Mononuclear cell (primary cell): Measurements from ENCODE around the gene FMNL2. TPM values are rescaled to one million over a fixed set of nuclear protein-coding genes. Genes with fewer than 3 reads are reported as not detected.

Experiments
- H3K27me3 ChIP-seq: 2 replicates; pipeline ENCODE4 v1.6.0; 2011; ENCODE audit warnings: low read length, control low read depth; ENCODE audit not compliant: insufficient read depth
- H3K4me1 ChIP-seq: 2 replicates; pipeline ENCODE4 v1.5.1; 2011; ENCODE audit warnings: mild to moderate bottlenecking, low read length, control low read depth; ENCODE audit not compliant: insufficient read depth
- H3K4me3 ChIP-seq: 2 replicates; pipeline ENCODE4 v1.5.1; 2011; ENCODE audit warnings: mild to moderate bottlenecking, low read length, moderate library complexity
- H3K9me3 ChIP-seq: 2 replicates; pipeline ENCODE4 v1.5.1; 2011; ENCODE audit warnings: low read depth, mild to moderate bottlenecking, control low read depth, low read length
- total RNA-seq: library from RNA; depleted of rRNA; stranded (reverse); fragments of >200 nt; gene quantifications from one replicate; pipeline ENCODE4 v1.2.3, GENCODE V29; 2012

Gene FMNL2
- total RNA-seq, 1 donor = 1.2 TPM

- Histone ChIP-seq H3K4me1 (no peaks in the 10 kb centered on the region), H3K9me3 (no peaks in the 10 kb centered on the region), H3K27me3 (no peaks in the 10 kb centered on the region), H3K4me3 (no peak overlapping the region)
Measured at GRCh38 chr2:152648336-152648735, 313.4 kb downstream of the FMNL2 start.

- H3K9me3 ChIP-seq = no peaks in the 10 kb centered on the region
- no peaks in the 10 kb centered on the region for H3K4me1 ChIP-seq
- no peak overlapping the region for H3K4me3 ChIP-seq
- no peaks in the 10 kb centered on the region for H3K27me3 ChIP-seq
Measured at GRCh38 chr2:152649997-152650396, 315.0 kb downstream of the FMNL2 start.

DNA sequence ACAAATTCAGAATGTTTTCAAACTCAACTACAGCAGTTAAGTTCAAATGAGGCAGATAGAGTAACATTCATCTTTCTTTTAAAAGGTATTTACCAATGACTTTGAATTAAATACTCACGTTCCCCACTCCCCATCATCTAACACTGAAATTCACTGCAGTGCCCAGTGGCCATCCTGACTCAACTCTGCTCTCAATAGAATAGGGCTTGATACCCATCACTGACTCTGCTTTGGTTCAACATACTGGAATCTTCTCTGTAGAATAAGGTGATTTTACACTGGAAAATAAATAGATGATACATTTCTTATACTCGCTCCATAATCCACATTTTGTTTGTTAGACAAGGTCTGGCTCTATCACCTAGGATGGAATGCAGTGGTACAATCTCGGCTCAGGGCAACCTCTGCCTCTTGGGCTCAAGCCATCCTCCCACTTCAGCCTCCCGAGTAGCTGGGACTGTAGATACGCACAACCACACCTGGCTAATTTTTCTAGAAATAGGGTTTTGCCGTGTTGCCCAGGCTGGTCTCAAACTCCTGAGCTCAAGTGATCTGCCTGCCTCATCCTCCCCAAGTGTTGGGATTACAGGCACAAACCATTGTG is 315.9 kb downstream of the FMNL2 start:
- no peak overlapping the region for H3K4me3 ChIP-seq
- H3K9me3 ChIP-seq = no peaks in the 10 kb centered on the region
- H3K4me1 ChIP-seq = no peaks in the 10 kb centered on the region
- no peaks in the 10 kb centered on the region for H3K27me3 ChIP-seq

DNA sequence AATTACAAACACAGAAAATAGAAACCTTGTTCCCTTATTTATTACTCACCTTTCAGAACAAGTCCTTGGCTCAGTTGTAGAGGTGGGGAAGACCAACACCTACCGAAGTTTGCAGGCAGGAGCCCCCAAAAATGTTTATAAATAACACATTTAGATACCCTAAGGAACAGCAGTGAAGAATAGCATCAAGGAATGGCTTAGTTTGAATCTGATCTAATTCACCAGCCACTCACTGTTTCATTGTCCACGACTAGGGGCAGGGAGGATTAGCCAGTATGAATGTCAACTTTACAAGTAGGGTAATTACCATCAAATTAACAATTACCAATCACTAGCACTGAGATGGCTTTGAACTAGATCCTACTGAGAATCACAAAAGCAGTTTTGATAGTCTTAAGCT is 316.9 kb downstream of the FMNL2 start:
- Histone ChIP-seq H3K4me3 (no peak overlapping the region), H3K27me3 (no peaks in the 10 kb centered on the region), H3K4me1 (no peaks in the 10 kb centered on the region), H3K9me3 (no peaks in the 10 kb centered on the region)

- H3K27me3 ChIP-seq = no peaks in the 10 kb centered on the region
- H3K9me3 ChIP-seq = no peaks in the 10 kb centered on the region
- H3K4me1 ChIP-seq = no peaks in the 10 kb centered on the region
- H3K4me3 ChIP-seq = no peak overlapping the region
Measured at GRCh38 chr2:152655880-152656279, 320.9 kb downstream of the FMNL2 start.

DNA sequence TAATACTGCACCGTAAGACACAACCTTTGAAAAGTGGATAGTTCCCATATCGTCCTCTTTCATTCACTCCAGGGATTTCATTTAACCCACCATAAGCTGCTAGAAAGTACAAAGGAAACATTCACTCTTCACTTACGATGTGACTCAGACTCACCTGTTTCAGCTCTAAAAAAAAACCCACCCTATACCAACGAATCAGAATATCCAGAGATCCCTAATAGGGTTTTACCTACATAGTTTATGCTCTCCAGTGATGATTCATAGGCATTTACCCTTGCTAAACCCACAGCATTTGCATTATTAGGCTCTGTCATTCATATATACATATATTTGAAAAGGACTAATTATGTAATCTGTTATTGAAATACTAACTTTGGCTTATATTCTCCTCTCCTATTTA is 322.1 kb downstream of the FMNL2 start:
- Histone ChIP-seq H3K4me3 (no peak overlapping the region), H3K9me3 (no peaks in the 10 kb centered on the region), H3K4me1 (no peaks in the 10 kb centered on the region), H3K27me3 (no peaks in the 10 kb centered on the region)

DNA sequence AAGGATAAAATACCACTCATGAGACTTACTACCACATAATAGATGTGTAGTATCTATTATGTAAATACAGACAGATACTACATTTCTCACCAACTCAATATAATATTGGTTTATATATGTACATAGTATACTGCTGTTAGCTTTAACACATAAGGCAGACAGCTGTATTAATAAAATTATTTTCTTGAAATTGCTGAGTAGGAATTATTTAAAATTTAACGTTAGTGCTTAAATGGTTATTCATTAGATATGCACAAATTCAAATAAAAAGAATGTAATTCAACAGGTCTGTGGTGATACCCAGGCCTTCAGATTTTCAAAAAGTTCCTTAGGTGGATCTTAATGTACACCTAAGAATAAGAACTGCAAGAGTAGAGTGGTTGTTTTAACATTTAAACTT is 323.2 kb downstream of the FMNL2 start:
- Histone ChIP-seq H3K4me3 (no peak overlapping the region), H3K9me3 (no peaks in the 10 kb centered on the region), H3K4me1 (no peaks in the 10 kb centered on the region), H3K27me3 (no peaks in the 10 kb centered on the region)

DNA sequence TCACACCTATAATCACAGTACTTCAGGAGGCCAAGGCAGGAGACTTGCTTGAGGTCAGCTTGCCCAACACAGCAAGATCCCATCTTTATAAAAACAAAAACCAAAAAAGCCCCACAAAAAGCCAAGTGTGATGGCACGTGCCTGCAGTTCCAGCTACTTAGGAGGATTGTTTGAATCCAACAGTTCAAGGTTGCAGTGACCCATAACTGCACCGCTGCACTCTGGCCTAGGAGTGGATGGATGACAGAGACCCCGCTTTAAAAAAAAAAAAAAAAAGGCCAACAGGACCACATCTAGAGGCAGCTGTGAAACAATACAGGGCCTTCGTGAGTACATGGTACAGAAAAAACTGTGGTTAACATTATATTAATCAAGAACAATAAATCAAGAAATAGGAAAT is 326.1 kb downstream of the FMNL2 start:
- Histone ChIP-seq H3K27me3 (no peaks in the 10 kb centered on the region), H3K4me3 (no peak overlapping the region), H3K4me1 (no peaks in the 10 kb centered on the region), H3K9me3 (no peaks in the 10 kb centered on the region)

GRCh38 chr2:152664725-152665124 is 329.8 kb downstream of the FMNL2 start:
- no peak overlapping the region for H3K4me3 ChIP-seq
- H3K9me3 ChIP-seq = no peaks in the 10 kb centered on the region
- no peaks in the 10 kb centered on the region for H3K27me3 ChIP-seq
- H3K4me1 ChIP-seq = no peaks in the 10 kb centered on the region

DNA sequence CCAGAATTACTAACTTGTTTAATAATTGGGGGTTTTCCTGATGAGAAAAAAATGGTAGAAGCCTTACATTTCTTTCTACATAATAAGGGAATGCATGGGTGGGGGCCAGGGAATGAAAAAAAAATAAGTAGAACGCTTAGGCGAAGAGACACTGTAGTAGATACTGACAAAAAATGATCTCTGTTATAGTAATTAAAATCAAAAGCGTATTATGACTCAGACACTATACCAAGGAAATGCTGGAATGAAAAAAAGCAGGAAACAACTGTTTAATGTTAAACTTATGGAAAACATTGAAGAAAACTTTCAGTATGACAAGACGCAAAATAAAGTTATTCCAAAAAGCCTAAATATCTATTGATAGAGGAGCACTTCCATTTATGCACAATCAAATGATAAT is 339.4 kb downstream of the FMNL2 start:
- Histone ChIP-seq H3K4me3 (no peak overlapping the region), H3K4me1 (no peaks in the 10 kb centered on the region), H3K27me3 (no peaks in the 10 kb centered on the region), H3K9me3 (no peaks in the 10 kb centered on the region)

GRCh38 chr2:152676461-152676860 is 341.5 kb downstream of the FMNL2 start:
- no peak overlapping the region for H3K4me3 ChIP-seq
- no peaks in the 10 kb centered on the region for H3K27me3 ChIP-seq
- H3K4me1 ChIP-seq = no peaks in the 10 kb centered on the region
- no peaks in the 10 kb centered on the region for H3K9me3 ChIP-seq

DNA sequence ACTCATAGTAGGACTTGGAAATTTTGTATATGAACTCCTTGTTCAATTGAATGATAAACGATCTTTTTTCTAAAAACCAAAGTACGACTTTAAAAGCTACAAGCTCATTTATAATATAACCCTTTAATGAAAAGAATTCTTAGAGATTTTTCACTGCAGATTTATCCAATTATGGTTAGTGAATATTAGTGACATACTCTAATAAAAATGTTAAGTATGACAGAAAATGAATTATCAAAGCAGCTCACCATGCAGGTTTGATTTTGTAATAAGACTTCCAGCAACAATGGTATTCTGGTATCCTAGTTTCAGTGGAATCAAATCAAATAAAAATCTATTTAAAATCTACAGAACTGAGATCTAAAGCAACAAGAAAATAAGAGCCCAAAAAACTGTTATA is 343.8 kb downstream of the FMNL2 start:
- no peaks in the 10 kb centered on the region for H3K27me3 ChIP-seq
- no peak overlapping the region for H3K4me3 ChIP-seq
- no peaks in the 10 kb centered on the region for H3K9me3 ChIP-seq
- no peaks in the 10 kb centered on the region for H3K4me1 ChIP-seq

GRCh38 chr2:152682663-152683062 is 347.7 kb downstream of the FMNL2 start:
- Histone ChIP-seq H3K27me3 (no peaks in the 10 kb centered on the region), H3K4me1 (no peaks in the 10 kb centered on the region), H3K4me3 (no peak overlapping the region), H3K9me3 (no peaks in the 10 kb centered on the region)

- Histone ChIP-seq H3K4me3 (no peak overlapping the region), H3K27me3 (no peaks in the 10 kb centered on the region), H3K4me1 (no peaks in the 10 kb centered on the region), H3K9me3 (no peaks in the 10 kb centered on the region)
Measured at GRCh38 chr2:152683400-152683799, 348.4 kb downstream of the FMNL2 start.

DNA sequence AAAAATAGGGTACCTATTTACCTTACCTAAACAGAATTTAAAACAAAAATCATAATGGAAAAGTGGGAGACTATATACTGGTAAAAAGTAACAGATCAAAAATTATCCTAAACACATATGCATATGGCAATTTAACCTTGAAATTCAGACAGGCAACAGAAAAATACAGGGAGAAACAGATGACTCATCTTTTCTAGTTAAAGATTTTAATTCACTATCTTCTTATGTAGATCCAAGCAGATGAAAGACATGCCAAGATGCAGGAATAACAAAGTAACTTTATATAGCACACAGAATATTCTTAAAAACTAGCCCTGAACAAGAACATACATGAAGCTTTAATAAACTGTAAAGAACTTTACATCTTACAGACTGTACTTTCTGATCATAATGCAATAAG is 351.3 kb downstream of the FMNL2 start:
- Histone ChIP-seq H3K9me3 (no peaks in the 10 kb centered on the region), H3K4me3 (no peak overlapping the region), H3K4me1 (no peaks in the 10 kb centered on the region), H3K27me3 (no peaks in the 10 kb centered on the region)

DNA sequence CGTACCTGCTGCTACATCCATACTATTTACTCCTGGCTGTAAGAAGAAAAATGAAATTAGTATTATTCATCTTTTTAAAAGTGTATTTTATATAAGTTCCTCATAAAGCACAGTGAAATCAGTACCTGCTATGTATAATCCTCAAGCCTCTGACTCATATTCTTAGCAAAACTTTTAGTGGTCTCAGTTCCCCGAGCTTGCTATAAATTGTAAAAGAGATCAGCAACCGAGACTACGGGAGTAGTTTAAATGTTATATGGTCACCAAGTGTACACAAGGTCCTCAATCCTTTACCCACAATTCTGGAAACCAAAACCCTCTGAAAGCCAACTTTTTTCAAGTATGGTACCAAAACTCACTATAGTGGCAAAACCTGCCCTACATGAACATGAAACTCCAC is 358.1 kb downstream of the FMNL2 start:
- H3K27me3 ChIP-seq = no peaks in the 10 kb centered on the region
- no peaks in the 10 kb centered on the region for H3K9me3 ChIP-seq
- H3K4me3 ChIP-seq = no peak overlapping the region
- H3K4me1 ChIP-seq = peaks cover 4% of the 10 kb centered on the region
